Ectodermal cell (in vitro differentiated cells): ENCODE data around the gene SORT1.

ENCODE experiments used
- H3K27ac ChIP-seq: 2 replicates; pipeline ENCODE4 v1.7.0; 2013; ENCODE audit warnings: mild to moderate bottlenecking, low read depth, low read length; ENCODE audit not compliant: insufficient read depth, poor library complexity, severe bottlenecking
- H3K27me3 ChIP-seq: 2 replicates; pipeline ENCODE4 v1.7.0; 2013; ENCODE audit warnings: mild to moderate bottlenecking, low read length; ENCODE audit not compliant: insufficient read depth, control insufficient read depth, poor library complexity, severe bottlenecking
- H3K36me3 ChIP-seq: one replicate; pipeline ENCODE4 v1.7.0; 2013; ENCODE audit warnings: low read length; ENCODE audit not compliant: control insufficient read depth, insufficient read depth
- H3K4me1 ChIP-seq: one replicate; pipeline ENCODE4 v1.7.0; 2013; ENCODE audit warnings: low read length; ENCODE audit not compliant: control insufficient read depth, insufficient read depth
- H3K4me3 ChIP-seq: 2 replicates; pipeline ENCODE4 v1.7.0; 2013; ENCODE audit warnings: low read depth, low read length, control low read depth; ENCODE audit not compliant: insufficient read depth
- H3K9me3 ChIP-seq: 2 replicates; pipeline ENCODE4 v1.7.0; 2013; ENCODE audit warnings: mild to moderate bottlenecking, low read length, moderate library complexity; ENCODE audit not compliant: control insufficient read depth
- WGBS, 2 experiments: methylation state at CpG; one replicate each; pipeline ENCODE4 v1.1.7; 2013; ENCODE audit warnings: missing lambda C conversion rate in 2 of 2; 5-methylcytosine and 5-hydroxymethylcytosine counted together

SORT1 gene

DNA sequence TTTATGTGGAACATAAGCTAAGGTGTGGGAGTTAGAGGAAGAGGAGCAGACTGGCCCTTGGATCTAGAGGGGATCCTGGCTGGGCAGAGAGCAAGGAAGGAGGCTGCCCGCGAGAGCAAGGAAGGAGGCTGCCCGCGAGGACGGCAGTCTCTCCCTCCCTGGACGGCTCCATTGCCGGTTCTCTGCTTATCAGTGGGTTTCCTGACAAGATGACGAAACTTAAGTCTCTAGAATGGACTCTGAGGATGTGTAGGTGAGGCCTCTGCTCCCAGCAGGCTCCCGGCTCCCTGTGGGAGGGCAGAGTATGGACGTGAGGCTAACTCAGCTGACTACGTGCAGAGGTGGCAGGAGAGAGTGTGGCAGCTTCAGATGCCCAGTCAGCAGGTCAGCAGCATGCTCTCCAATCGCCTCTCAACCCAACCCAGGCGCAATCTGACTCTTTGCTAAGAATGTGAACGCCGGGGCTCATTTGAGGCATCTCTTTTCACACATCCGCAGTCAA lies 97.0 kb downstream of the SORT1 start:
- Histone ChIP-seq H3K36me3 (no peaks in the 10 kb centered on the region), H3K27me3 (no peaks in the 10 kb centered on the region), H3K27ac (no peak overlapping the region), H3K4me3 (no peak overlapping the region), H3K4me1 (peaks cover 18% of the 10 kb centered on the region), H3K9me3 (no peaks in the 10 kb centered on the region)
- 84 to 85% methylated on average over 16 of the region's 16 CpGs for WGBS, 2 experiments

- no peaks in the 10 kb centered on the region for H3K27me3 ChIP-seq
- no peaks in the 10 kb centered on the region for H3K36me3 ChIP-seq
- 87 to 89% methylated on average over 20 of the region's 20 CpGs for WGBS, 2 experiments
- no peaks in the 10 kb centered on the region for H3K9me3 ChIP-seq
- H3K4me1 ChIP-seq = peaks cover 13% of the 10 kb centered on the region
- no peak overlapping the region for H3K4me3 ChIP-seq
- no peak overlapping the region for H3K27ac ChIP-seq
Observed at GRCh38 chr1:109299558-109300343, 98.0 kb downstream of the SORT1 start.

GRCh38 chr1:109298666-109299557 lies 98.8 kb downstream of the SORT1 start:
- Histone ChIP-seq H3K27me3 (no peaks in the 10 kb centered on the region), H3K9me3 (no peaks in the 10 kb centered on the region), H3K36me3 (no peaks in the 10 kb centered on the region), H3K4me1 (peaks cover 8% of the 10 kb centered on the region), H3K4me3 (no peak overlapping the region), H3K27ac (no peak overlapping the region)
- 91 to 92% methylated on average over 11 of the region's 11 CpGs for WGBS, 2 experiments

- WGBS, 2 experiments = 95% methylated on average over 16 of the region's 16 CpGs
- no peaks in the 10 kb centered on the region for H3K27me3 ChIP-seq
Observed at GRCh38 chr1:109296782-109297181, 100.9 kb downstream of the SORT1 start.

GRCh38 chr1:109295712-109296415 lies 101.9 kb downstream of the SORT1 start:
- Histone ChIP-seq H3K36me3 (no peaks in the 10 kb centered on the region), H3K4me1 (peaks cover 8% of the 10 kb centered on the region), H3K27me3 (no peaks in the 10 kb centered on the region), H3K9me3 (no peaks in the 10 kb centered on the region), H3K4me3 (no peak overlapping the region), H3K27ac (no peak overlapping the region)
- 83 to 84% methylated on average over 12 of the region's 12 CpGs for WGBS, 2 experiments

More at GRCh38 chr1:109296782-109297181, 100.9 kb downstream of the SORT1 start:
- Histone ChIP-seq H3K36me3 (no peaks in the 10 kb centered on the region), H3K9me3 (no peaks in the 10 kb centered on the region), H3K4me1 (peaks cover 8% of the 10 kb centered on the region), H3K4me3 (no peak overlapping the region), H3K27ac (no peak overlapping the region)

DNA sequence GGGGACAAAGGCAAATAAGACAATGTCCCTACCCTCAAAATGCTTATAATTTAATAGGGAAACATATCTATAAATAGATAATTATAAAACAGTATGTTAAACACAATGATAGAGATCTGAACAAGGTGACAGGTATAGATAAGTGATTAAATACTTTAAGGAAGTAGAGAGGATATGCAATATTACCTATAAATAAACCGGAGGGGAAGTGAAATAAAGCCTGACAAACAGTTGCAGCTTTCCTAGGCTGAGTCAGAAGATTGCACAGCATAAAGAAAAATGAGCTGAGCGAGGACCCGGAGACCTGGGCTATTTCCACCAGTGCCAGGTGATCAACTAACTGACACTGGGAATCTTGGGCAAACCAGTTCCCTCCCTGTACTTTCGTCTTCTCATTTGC lies 103.2 kb downstream of the SORT1 start:
- no peak overlapping the region for H3K4me3 ChIP-seq
- no peak overlapping the region for H3K27ac ChIP-seq
- H3K36me3 ChIP-seq = no peaks in the 10 kb centered on the region
- H3K27me3 ChIP-seq = no peaks in the 10 kb centered on the region
- peaks cover 5% of the 10 kb centered on the region for H3K4me1 ChIP-seq
- WGBS, 2 experiments = 95 to 97% methylated on average over 4 of the region's 4 CpGs
- no peaks in the 10 kb centered on the region for H3K9me3 ChIP-seq

GRCh38 chr1:109293026-109293425 lies 104.7 kb downstream of the SORT1 start:
- H3K27ac ChIP-seq = no peak overlapping the region
- H3K27me3 ChIP-seq = no peaks in the 10 kb centered on the region
- no peaks in the 10 kb centered on the region for H3K4me1 ChIP-seq
- H3K36me3 ChIP-seq = no peaks in the 10 kb centered on the region
- WGBS, 2 experiments = 88% methylated on average over 2 of the region's 2 CpGs
- no peaks in the 10 kb centered on the region for H3K9me3 ChIP-seq
- no peak overlapping the region for H3K4me3 ChIP-seq

GRCh38 chr1:109292364-109292763 lies 105.4 kb downstream of the SORT1 start:
- Histone ChIP-seq H3K4me1 (no peaks in the 10 kb centered on the region), H3K27me3 (no peaks in the 10 kb centered on the region), H3K9me3 (no peaks in the 10 kb centered on the region), H3K4me3 (no peak overlapping the region), H3K36me3 (no peaks in the 10 kb centered on the region), H3K27ac (no peak overlapping the region)
- WGBS, 2 experiments = 80% methylated on average over 9 of the region's 9 CpGs

- no peaks in the 10 kb centered on the region for H3K36me3 ChIP-seq
- H3K4me3 ChIP-seq = no peak overlapping the region
- 90 to 92% methylated on average over 6 of the region's 6 CpGs for WGBS, 2 experiments
- H3K9me3 ChIP-seq = no peaks in the 10 kb centered on the region
- H3K4me1 ChIP-seq = no peaks in the 10 kb centered on the region
- H3K27ac ChIP-seq = no peak overlapping the region
- H3K27me3 ChIP-seq = no peaks in the 10 kb centered on the region
Observed at GRCh38 chr1:109290998-109291397, 106.7 kb downstream of the SORT1 start.
